GM18858 (cell line): ENCODE results near the gene CALML5.

ENCODE experiments used
- ATAC-seq: cut with Tn5 transposase; IDR thresholded peaks from one replicate; pipeline ENCODE4 v1.9.1; 2021; ENCODE audit not compliant: unreplicated experiment

Gene CALML5

DNA sequence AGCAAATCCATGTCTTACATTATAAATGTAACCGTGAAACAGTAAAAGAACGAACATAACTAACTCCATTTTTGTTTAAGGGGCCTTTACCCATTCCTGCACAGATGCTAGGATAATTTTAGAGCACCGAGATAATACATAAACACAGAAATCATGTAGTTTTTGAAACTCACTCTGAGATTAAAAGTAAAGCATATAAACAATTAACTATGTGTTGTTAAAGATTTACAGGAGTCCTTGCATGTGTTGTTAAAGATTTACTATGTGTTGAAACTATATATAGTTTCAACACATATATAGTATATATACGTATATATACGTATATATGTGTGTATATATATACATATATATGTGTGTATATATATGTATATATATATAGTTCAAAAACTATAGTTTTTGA, 18.2 kb upstream of the CALML5 start:
- ATAC-seq: no peak

GRCh38 chr10:5515948-5516761, 16.8 kb upstream of the CALML5 start:
- ATAC-seq: no peak

DNA sequence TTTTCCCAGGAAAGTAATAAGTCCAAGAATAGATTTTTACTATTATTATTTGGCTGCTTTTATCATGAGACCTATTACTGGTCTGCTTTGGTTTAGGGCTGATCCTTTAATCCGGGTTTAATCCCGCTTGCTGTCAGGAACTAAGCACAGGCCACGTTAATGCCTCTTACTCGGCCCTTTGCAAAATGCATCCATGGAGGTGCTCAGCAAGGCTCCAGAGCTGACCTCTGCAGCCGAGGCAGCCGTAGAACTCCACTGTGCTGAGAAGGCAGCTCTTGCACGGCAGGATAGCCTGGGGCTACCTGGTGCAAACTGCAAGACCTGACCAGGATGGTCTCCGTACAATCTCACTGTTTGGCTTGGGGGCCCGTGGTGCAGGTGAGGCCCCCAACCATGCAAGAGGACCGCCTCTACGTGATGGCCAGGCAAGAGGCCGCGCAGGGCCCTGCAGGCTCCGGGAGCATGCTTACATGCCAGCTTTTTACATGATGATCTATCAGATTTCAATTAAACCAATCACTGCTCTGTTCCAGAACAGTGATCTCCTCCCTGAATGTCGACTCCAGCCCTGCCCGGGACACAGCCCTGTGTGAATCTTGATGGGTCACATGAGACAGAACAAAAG, 15.0 kb upstream of the CALML5 start:
- no peak for ATAC-seq

GRCh38 chr10:5512881-5513612, 13.7 kb upstream of the CALML5 start:
- ATAC-seq: no peak

DNA sequence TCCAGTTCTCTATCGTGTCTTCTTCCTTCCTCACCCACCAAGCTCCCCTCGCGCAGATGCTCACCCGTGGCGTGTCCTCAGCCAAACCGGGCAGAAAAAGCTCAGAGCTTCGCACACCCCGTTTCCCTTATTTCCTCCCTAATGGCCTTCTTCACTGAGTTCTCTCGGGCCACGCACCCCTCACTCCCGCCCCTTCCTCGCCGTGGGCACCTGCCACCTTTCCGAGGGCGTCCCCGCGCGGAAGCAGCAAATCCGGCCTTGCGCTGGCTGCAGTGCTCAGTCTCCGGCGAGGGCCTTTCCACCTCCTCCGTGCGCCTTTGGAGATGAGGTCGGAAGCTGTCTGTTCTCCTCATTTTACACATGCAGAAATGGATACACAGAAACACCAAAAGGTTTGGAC, 13.0 kb upstream of the CALML5 start:
- ATAC-seq: no peak

DNA sequence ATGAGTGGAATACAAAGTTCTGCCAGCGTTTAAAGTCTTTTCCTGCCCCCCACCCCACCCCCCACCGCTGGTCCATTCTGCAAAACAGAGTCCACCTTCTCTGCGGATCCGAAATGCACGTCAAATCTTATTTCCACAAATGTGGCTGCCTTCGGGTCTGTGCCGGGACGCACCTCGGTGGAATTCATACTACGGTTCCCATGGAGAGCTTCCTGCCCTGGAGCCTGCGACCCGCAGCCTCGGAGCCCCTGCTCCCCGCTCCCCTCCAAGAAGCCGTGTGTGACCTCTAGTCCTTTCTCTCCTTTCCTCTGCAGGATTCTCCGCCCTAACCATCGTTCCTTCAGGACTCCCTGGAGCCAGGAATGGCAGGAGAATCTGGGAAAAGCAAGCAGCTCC, 12.5 kb upstream of the CALML5 start:
- no peak for ATAC-seq

DNA sequence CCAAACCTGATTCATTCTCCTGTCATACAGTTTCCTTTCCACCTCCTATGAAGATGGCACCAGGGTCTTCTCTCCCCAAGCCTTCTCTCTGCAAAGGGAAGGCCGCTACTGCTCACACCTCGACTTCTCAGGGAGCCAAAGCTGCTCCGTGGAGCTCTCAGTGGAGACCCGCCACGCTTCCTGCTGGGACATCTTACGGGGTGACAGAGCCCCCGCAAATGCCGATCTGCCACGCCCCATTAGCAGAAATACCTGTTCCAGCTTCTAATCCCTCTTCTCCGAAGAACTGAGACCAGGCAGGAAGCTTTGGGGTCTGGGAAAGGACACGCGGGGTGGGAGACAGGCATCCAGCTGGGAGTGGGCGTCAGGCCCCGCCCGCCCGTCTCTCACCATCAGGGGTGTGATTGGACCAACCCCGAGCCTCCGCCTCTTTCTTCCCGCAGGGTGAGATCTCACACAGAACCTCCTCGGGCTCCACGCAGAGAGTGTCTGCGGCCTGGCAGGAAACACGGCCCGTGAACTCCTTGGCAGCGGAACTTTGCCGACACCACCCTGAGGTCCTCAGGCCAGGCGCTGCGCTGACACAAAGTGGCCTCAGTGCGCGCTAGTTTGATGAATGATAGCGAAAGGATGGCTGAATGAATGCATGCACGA, 12.0 kb upstream of the CALML5 start:
- ATAC-seq: no peak

GRCh38 chr10:5510281-5511072, 11.1 kb upstream of the CALML5 start:
- no peak for ATAC-seq

- no peak for ATAC-seq
Measured at GRCh38 chr10:5509691-5510090, 10.3 kb upstream of the CALML5 start.

DNA sequence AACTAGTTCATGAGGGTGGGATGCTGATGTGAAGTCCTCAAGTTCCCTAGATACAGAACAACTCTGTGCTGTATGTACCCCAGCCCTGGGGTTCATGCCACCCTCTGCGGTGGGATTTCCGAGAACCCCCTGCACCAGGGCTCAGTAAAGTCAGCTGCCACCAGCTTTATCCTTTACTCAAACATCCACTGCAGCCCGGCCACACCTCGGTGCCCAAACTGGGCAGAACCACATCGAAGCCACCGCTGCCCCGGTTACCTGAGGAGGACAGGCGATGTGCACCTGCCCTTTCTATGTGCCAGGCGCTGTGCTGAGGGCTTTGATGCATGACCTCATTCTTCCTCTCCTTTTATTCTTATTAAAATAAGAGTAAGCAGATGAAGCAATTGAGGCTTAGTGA, 9.9 kb upstream of the CALML5 start:
- no peak for ATAC-seq

GRCh38 chr10:5508786-5509185, 9.4 kb upstream of the CALML5 start:
- ATAC-seq: no peak

- ATAC-seq: no peak
Measured at GRCh38 chr10:5508161-5508604, 8.8 kb upstream of the CALML5 start.

DNA sequence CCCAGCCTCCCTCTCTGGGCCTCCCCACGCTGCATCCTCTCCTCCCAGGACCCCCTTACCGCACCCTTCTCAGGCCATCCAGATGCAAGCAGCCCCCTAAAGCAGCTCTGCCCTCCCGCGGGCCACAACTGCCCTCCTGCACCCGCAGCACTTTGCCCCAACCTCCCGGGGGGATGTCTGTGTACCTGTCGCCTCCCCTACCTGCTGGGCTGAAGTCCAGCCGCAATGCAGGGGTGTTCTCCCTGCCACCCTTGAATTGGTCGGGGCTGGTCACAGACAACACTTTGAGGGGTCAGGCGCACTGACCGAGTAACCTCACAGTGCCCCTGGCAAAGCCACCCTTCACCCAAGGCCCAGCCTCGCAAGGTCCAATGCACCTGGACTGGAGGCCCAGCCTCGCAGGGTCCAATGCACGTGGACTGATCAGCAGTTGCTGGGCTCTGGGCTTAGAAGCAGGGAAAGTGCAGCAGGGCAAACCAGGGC, 8.3 kb upstream of the CALML5 start:
- ATAC-seq: no peak

DNA sequence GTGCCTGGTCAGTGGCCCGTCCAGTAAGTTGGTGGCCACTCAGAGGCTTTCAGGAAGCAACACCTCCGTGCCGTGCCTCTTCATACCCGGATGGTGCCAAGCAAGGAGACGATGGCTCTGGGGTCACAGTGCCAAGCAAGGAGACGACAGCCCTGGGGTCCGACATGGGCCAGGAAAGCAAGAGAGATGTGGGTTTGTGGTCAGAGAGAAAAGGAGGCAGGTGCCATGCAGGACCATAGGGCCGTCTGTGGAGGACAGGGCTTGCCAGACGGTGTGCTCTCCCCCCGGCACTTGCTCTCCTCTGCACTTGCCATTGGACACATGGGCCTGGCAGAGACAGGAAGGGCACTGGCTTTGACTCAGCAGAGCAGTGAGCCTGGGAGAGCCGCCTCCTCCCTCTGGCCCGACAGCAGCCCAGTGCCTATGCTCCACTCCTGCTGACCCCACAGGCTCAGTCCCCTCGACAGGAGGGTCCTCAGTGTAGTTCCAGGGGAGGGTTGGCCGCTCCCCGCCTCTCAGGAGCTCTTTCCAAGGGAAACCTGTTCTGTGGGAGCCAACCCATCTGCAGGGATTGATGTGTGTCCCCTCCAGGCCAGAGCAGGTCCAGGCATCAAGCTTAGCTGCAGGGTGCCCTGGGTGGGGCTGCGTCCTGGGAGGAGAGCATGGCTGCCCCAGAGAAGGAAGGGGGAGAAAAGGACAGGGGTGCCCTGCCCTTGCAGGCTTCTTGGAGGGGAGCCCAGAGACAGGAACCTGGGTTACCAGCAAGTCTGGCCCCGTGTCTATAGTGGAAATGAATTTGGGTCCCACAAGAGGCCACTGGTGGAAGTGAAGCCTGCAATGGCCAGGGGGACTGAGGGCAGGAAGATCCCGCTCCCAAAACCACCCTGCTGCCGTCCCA, 7.6 kb upstream of the CALML5 start:
- no peak for ATAC-seq

- ATAC-seq: no peak
Measured at GRCh38 chr10:5506246-5506645, 6.9 kb upstream of the CALML5 start.

DNA sequence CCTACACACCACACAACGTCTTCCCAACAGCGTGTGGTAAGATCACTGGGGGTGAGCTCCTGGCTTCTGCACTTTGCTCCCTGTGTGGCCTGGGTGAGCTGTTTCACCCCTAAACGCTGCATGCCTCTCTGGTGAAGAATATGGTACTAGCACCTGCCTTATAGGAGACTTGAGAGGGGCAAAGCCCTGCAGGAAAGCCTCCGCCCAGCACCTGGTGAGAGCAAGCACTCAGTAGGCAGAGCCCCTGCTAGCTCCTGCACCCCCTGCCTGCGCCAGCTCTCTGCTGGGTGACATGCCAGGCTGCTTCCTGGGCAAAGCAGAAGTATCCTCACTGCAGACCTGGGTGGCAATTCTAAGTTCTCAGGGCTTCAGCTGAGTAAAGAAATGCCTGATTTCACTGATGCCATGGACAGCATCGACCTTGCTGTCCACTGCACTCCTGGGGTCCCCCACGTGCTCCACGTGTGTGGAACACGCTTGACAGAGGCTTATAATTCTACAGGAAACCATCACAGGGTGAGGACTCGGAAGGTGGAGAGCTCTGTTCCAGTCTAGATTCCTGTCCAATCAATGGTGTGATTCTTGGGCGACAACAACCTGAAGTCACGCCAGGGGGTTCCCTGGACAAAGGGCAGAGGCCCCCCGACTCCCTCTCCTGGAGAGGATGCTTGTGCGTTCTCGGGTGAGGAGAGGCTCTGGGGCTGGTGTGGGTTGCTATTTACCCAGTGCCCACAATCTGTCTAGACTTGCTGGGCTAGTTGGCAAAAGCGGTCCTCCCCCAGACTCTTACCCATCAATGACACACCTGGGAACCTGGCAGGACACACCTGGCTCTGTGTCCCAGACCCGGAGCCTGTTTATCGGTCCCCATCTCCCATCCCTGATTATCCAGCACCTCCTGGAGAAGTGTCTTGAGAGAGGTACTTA, 5.0 kb upstream of the CALML5 start:
- ATAC-seq: no peak

DNA sequence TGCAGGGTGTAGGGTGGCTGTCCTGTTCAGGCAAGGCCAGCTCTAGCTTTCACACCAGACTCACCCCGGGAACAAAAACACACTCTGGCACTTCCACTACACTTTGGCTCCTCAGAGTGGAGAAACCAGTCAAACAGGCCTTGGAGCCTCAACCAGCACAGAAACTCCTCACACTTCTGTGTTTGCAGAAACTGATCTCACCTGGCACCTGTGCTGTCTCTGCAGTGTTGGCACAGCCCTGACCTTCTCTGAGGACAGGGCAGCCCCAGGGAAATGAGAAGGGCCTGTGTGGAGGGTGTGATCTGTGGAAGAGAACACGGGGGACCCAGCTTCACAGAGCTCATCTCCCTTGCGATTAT, 4.1 kb upstream of the CALML5 start:
- no peak for ATAC-seq
